ENCODE data around the gene SLC25A43.

- TF ChIP-seq CTCF (conservative IDR thresholded peaks at IDR 0.05; ENCODE audit: low read depth in 2 of 2) (no peak), EZH2 (IDR thresholded peaks at IDR 0.05; ENCODE audit: low read depth, unreplicated experiment) (no peak), JUNB (IDR thresholded peaks at IDR 0.05; ENCODE audit: unreplicated experiment) (no peak), POLR2AphosphoS5 (IDR thresholded peaks at IDR 0.05; ENCODE audit: low read depth) (no peak), ZNF331 (CRISPR knock-in tag; IDR thresholded peaks at IDR 0.05; ENCODE audit: low read depth) (no peak), EZH2phosphoT487 (IDR thresholded peaks at IDR 0.05; ENCODE audit: unreplicated experiment) (no peak), CREB1 (CRISPR knock-in tag; IDR thresholded peaks at IDR 0.05; ENCODE audit: low read depth) (no peak), NANOG (IDR thresholded peaks at IDR 0.05; ENCODE audit: borderline replicate concordance) (no peak)
Observed at GRCh38 chrX:119475389-119476101, 76.4 kb downstream of the SLC25A43 start.
